Neural cell (in vitro differentiated cells): Measurements from ENCODE around the gene ERBB4. TPM values are rescaled to one million over a fixed set of nuclear protein-coding genes. Genes with fewer than 3 reads are reported as not detected.
A peak's percentile ranks its signal among the peaks of the same experiment; 100 is the strongest.

Experiments used
- H2AFZ ChIP-seq: fragments of 200-600, 300-800 bp; sonication (generic), shearing (Covaris generic); 2 replicates; pipeline ENCODE4 v1.6.0; 2014; ENCODE audit warnings: low read depth, mild to moderate bottlenecking, antibody characterized with exemption, low read length, moderate library complexity
- H3F3A ChIP-seq: fragments of 200-600 bp; shearing (Covaris generic); 2 replicates; pipeline ENCODE4 v1.6.1; 2016; ENCODE audit warnings: mild to moderate bottlenecking, moderate library complexity, mixed read lengths, antibody characterized with exemption, low read length; ENCODE audit not compliant: insufficient read depth, poor library complexity, severe bottlenecking
- H3K27ac ChIP-seq: fragments of 200-600, 300-800 bp; sonication (generic), shearing (Covaris generic); 2 replicates; pipeline ENCODE4 v1.5.1; 2014; ENCODE audit warnings: mild to moderate bottlenecking, low read length, moderate library complexity
- H3K27me3 ChIP-seq: fragments of 300-800, 200-600 bp; sonication (generic), shearing (Covaris generic); 2 replicates; pipeline ENCODE4 v1.6.0; 2014; ENCODE audit warnings: mild to moderate bottlenecking, low read depth, low read length, moderate library complexity; ENCODE audit not compliant: insufficient read depth
- H3K36me3 ChIP-seq: fragments of 300-800, 200-600 bp; sonication (generic), shearing (Covaris generic); 2 replicates; pipeline ENCODE4 v1.5.1; 2014; ENCODE audit warnings: mild to moderate bottlenecking, antibody characterized with exemption, low read length, moderate library complexity; ENCODE audit not compliant: insufficient read depth
- H3K4me2 ChIP-seq: fragments of 300-800, 200-600 bp; sonication (generic), shearing (Covaris generic); 2 replicates; pipeline ENCODE4 v1.6.0; 2014; ENCODE audit warnings: mild to moderate bottlenecking, low read length
- H3K4me3 ChIP-seq: fragments of 300-800, 200-600 bp; sonication (generic), shearing (Covaris generic); 2 replicates; pipeline ENCODE4 v1.5.1; 2014; ENCODE audit warnings: mild to moderate bottlenecking, low read length, moderate library complexity
- H3K79me2 ChIP-seq: fragments of 200-600 bp; shearing (Covaris generic); replicated peaks from 2 replicates; pipeline ENCODE4 v1.6.0; 2014; ENCODE audit warnings: mild to moderate bottlenecking, low read length, moderate library complexity; ENCODE audit not compliant: insufficient read depth
- H3K9ac ChIP-seq: fragments of 300-800, 200-600 bp; sonication (generic), shearing (Covaris generic); 2 replicates; pipeline ENCODE4 v1.6.1; 2016; ENCODE audit warnings: mild to moderate bottlenecking, low read length, mixed read lengths
- H3K9me2 ChIP-seq: fragments of 200-600 bp; shearing (Covaris generic); 2 replicates; pipeline ENCODE4 v1.6.1; 2016; ENCODE audit warnings: mild to moderate bottlenecking, low read length, mixed read lengths; ENCODE audit not compliant: insufficient read depth
- H3K9me3 ChIP-seq: fragments of 200-600, 300-800 bp; sonication (generic), shearing (Covaris generic); 2 replicates; pipeline ENCODE4 v1.6.1; 2016; ENCODE audit warnings: mild to moderate bottlenecking, mixed run types, low read length, moderate library complexity, mixed read lengths
- H4K20me1 ChIP-seq: fragments of 200-600 bp; shearing (Covaris generic); 2 replicates; pipeline ENCODE4 v1.6.1; 2016; ENCODE audit warnings: mild to moderate bottlenecking, mixed run types; ENCODE audit not compliant: insufficient read depth
- CTCF ChIP-seq: fragments of 450-650 bp; IDR thresholded peaks from 2 replicates; pipeline ENCODE4 v1.5.1; 2014; ENCODE audit warnings: antibody characterized with exemption, mild to moderate bottlenecking, moderate library complexity; ENCODE audit not compliant: poor library complexity, severe bottlenecking
- EP300 ChIP-seq: fragments of 450-650 bp; conservative IDR thresholded peaks from 2 replicates; pipeline ENCODE4 v1.6.1; 2014; ENCODE audit warnings: antibody characterized with exemption, mild to moderate bottlenecking, moderate library complexity; ENCODE audit not compliant: poor library complexity, severe bottlenecking
- EZH2 ChIP-seq: fragments of 200-600, 300-800 bp; shearing (Covaris generic), sonication (generic); IDR thresholded peaks from 2 replicates; pipeline ENCODE4 v1.6.1; 2014; ENCODE audit warnings: antibody characterized with exemption, low read length, borderline replicate concordance, mild to moderate bottlenecking; ENCODE audit not compliant: insufficient read depth, poor library complexity, severe bottlenecking
- MXI1 ChIP-seq: fragments of 450-650 bp; conservative IDR thresholded peaks from 2 replicates; pipeline ENCODE4 v1.6.1; 2014; ENCODE audit warnings: antibody characterized with exemption, mild to moderate bottlenecking; ENCODE audit not compliant: poor library complexity, severe bottlenecking
- POLR2AphosphoS5 ChIP-seq: IDR thresholded peaks from 2 replicates; pipeline ENCODE4 v1.6.1; 2012
- RAD21 ChIP-seq: fragments of 450-650 bp; conservative IDR thresholded peaks from 2 replicates; pipeline ENCODE4 v1.6.1; 2014; ENCODE audit warnings: antibody characterized with exemption, mild to moderate bottlenecking, moderate library complexity
- SMC3 ChIP-seq: fragments of 450-650 bp; conservative IDR thresholded peaks from 2 replicates; pipeline ENCODE4 v1.6.1; 2014; ENCODE audit warnings: antibody characterized with exemption, mild to moderate bottlenecking, moderate library complexity; ENCODE audit not compliant: poor library complexity
- TAF1 ChIP-seq: IDR thresholded peaks from 2 replicates; pipeline ENCODE4 v1.6.1; 2012; ENCODE audit warnings: low read depth
- polyA plus RNA-seq: library from polyadenylated mRNA; depleted of rRNA; stranded (reverse); fragments of >200 nt; gene quantifications from 2 replicates; pipeline ENCODE4 v1.2.3, GENCODE V29; 2014
- TF ChIP-seq, protein P1 (sequence below): IDR thresholded peaks from 2 replicates; pipeline ENCODE4 v1.6.1; 2012; ENCODE audit warnings: borderline replicate concordance

The ERBB4 gene
- polyA plus RNA-seq, 1 donor from 2014 or later, result 0.69 TPM

DNA sequence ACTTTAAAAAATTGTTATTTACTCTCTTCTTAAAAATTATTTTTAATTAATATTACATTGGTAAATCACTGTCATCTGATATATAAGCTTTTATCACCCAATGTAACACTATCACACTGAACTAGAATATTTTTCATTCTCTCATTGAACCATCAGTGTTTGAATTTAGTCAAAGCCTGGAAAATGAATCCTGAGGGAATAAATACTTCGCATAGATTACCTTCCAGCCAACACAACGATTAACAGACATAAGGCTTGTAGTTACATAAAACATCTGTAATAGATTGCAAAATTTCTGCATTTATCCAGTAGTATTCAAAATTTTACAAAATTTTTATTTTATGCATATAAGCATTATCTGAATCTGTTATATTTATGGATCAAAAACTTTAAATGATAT is 314.9 kb downstream of the ERBB4 start:
- no peaks in the 10 kb centered on the region for H3K79me2 ChIP-seq
- no peaks in the 10 kb centered on the region for H3K9me2 ChIP-seq
- no peak overlapping the region for H3K9ac ChIP-seq
- H3F3A ChIP-seq, result no peaks in the 10 kb centered on the region
- no peak for TF ChIP-seq SMC3
- H3K4me3 ChIP-seq, result no peak overlapping the region
- H3K4me2 ChIP-seq, result no peak overlapping the region
- no peak overlapping the region for H3K27ac ChIP-seq
- H2AFZ ChIP-seq, result no peak overlapping the region
- H4K20me1 ChIP-seq, result no peaks in the 10 kb centered on the region
- no peaks in the 10 kb centered on the region for H3K27me3 ChIP-seq
- H3K9me3 ChIP-seq, result no peaks in the 10 kb centered on the region
- no peaks in the 10 kb centered on the region for H3K36me3 ChIP-seq

GRCh38 chr2:212213191-212213590 is 325.4 kb downstream of the ERBB4 start:
- Histone ChIP-seq H2AFZ (no peak overlapping the region), H3K4me2 (no peak overlapping the region), H3K27me3 (no peaks in the 10 kb centered on the region), H3K4me3 (no peak overlapping the region), H3K9me2 (no peaks in the 10 kb centered on the region), H4K20me1 (no peaks in the 10 kb centered on the region), H3K27ac (no peak overlapping the region), H3F3A (no peaks in the 10 kb centered on the region), H3K79me2 (no peaks in the 10 kb centered on the region), H3K9ac (no peak overlapping the region), H3K9me3 (no peaks in the 10 kb centered on the region), H3K36me3 (no peaks in the 10 kb centered on the region)
- TF ChIP-seq POLR2AphosphoS5 (no peak), CTCF (no peak)
- TF ChIP-seq, protein P1, sequence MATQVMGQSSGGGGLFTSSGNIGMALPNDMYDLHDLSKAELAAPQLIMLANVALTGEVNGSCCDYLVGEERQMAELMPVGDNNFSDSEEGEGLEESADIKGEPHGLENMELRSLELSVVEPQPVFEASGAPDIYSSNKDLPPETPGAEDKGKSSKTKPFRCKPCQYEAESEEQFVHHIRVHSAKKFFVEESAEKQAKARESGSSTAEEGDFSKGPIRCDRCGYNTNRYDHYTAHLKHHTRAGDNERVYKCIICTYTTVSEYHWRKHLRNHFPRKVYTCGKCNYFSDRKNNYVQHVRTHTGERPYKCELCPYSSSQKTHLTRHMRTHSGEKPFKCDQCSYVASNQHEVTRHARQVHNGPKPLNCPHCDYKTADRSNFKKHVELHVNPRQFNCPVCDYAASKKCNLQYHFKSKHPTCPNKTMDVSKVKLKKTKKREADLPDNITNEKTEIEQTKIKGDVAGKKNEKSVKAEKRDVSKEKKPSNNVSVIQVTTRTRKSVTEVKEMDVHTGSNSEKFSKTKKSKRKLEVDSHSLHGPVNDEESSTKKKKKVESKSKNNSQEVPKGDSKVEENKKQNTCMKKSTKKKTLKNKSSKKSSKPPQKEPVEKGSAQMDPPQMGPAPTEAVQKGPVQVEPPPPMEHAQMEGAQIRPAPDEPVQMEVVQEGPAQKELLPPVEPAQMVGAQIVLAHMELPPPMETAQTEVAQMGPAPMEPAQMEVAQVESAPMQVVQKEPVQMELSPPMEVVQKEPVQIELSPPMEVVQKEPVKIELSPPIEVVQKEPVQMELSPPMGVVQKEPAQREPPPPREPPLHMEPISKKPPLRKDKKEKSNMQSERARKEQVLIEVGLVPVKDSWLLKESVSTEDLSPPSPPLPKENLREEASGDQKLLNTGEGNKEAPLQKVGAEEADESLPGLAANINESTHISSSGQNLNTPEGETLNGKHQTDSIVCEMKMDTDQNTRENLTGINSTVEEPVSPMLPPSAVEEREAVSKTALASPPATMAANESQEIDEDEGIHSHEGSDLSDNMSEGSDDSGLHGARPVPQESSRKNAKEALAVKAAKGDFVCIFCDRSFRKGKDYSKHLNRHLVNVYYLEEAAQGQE, result no peak

DNA sequence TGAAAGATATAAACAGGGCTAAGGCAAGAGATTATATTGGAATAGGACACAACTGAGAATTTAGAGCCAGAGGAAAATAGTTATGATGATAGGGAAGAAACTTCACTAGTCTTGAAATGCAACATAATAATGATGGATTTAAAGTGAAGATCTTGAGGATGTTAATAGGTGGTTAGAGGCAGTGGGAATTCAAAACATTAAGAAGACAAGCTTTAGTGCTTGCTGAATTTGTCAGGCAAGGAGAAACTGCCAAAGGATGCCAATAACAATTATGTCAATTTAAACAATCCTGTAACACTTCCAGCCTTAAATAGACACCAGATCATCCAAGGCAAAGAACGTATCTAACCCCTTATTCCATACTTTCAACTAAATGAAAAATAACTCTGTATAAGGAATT is 330.1 kb downstream of the ERBB4 start:
- H3K9ac ChIP-seq, result no peak overlapping the region
- no peak overlapping the region for H3K4me3 ChIP-seq
- no peaks in the 10 kb centered on the region for H4K20me1 ChIP-seq
- no peaks in the 10 kb centered on the region for H3K27me3 ChIP-seq
- TF ChIP-seq RAD21, result no peak
- no peak for TF ChIP-seq CTCF
- TF ChIP-seq EP300, result peak; percentile 56
- TF ChIP-seq SMC3, result no peak
- peak; percentile 60 for TF ChIP-seq POLR2AphosphoS5
- TF ChIP-seq MXI1, result no peak
- TF ChIP-seq TAF1, result no peak
- TF ChIP-seq, protein P1, result peak; percentile 75
- TF ChIP-seq EZH2, result no peak
- no peak overlapping the region for H3K4me2 ChIP-seq
- no peaks in the 10 kb centered on the region for H3K9me2 ChIP-seq
- no peaks in the 10 kb centered on the region for H3F3A ChIP-seq
- no peaks in the 10 kb centered on the region for H3K36me3 ChIP-seq
- no peaks in the 10 kb centered on the region for H3K79me2 ChIP-seq
- H2AFZ ChIP-seq, result no peak overlapping the region
- H3K27ac ChIP-seq, result no peak overlapping the region
- no peaks in the 10 kb centered on the region for H3K9me3 ChIP-seq
